NCI-H2107 (cell line): Measurements from ENCODE around the gene ENG.

Experiments
- DNase-seq: peaks from one replicate; lab custom pipeline; 2025; lab: John Stamatoyannopoulos, UW

Gene ENG

DNA sequence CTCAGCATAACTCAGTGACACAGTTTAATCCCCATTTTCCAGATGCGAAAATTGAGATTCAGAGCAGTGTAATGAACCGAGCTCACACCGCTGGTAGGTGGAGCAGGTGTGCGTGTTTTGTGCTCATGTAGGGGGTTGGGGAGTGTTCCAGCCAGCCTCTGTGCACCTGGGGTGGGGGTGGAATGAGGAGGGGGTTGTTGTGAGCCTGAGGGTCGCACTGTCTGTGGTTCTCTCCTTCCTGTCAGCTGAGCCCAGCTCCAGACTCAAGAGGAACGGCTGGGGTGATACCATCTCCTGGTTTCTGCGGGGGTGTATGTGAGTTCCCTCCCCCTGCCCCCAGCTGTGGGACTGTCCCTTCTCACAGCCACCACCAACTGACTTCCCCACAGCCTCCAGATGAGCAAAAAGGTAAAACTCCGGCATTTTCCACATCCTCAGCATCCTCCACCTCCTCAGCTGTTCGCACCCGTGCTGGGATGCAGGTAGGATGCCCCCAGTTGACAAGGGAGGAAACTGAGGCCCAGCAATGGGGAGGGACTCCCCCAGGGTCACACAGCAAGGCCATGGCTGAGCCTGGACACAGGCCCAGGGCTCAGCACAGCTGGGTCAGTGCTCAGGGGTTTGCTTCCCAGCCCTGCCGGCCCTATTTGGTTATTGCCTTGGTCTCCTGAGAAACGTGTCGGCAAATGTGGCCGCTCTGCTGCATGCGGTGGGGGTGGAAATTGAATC, 78.1 kb downstream of the ENG start:
- DNase-seq = no peak

DNA sequence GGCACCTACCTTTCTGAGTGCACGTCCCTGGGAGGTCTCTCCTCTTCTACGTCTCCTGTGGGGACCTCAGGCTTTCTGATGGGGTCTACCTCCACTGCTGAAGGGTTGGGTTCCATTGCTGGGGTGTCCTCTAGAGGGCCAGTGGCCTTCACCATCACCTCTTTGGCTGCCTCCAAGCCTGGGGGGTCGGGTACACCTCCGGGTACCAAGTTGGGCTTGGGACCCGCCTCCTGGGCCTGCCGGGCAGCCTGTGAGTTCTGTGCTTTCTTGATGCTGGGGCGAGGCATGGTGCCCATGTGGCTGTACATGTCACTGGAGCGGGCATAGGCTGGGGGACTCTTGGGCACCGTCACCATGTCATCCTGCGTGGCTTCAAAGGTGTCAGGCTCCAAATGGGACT, 80.5 kb downstream of the ENG start:
- no peak for DNase-seq

DNA sequence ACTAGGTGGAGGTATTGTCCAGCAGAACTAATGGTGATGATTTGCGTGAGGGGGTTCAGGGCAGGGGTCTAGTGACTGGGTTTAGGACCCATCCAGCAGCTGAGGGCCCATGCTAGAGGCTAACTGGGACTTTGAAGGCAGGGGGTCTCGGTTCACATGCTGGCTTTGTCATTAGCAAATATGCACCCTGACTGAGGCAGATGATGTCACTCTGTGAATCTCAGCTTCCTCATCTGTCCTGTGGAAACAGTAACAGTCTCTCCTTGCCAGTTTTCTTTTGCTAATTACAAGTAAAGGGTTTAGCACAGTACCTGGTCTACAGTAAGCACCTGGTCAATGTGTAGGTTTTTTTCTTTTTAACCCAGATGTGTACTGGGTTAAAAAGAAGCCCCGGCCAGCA, 81.2 kb downstream of the ENG start:
- no peak for DNase-seq

DNA sequence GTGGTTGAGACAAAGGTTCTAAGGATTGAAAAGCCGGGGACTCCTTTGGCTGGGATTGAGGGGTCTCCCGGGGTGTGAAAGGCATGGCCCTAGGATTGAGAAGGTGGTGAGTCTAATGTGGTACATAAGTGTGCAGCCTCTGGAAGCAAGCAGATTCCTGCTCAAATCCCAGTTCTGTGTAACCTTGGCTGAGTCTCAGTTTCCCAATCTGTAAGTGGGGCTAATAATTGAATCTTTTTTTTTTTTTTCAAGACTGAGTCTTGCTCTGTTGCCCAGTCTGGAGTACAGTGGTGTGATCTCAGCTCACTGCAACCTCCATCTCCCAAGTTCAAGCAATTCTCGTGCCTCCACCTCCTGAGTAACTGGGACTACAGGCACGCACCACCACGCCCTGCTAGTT, 81.9 kb downstream of the ENG start:
- no peak for DNase-seq

DNA sequence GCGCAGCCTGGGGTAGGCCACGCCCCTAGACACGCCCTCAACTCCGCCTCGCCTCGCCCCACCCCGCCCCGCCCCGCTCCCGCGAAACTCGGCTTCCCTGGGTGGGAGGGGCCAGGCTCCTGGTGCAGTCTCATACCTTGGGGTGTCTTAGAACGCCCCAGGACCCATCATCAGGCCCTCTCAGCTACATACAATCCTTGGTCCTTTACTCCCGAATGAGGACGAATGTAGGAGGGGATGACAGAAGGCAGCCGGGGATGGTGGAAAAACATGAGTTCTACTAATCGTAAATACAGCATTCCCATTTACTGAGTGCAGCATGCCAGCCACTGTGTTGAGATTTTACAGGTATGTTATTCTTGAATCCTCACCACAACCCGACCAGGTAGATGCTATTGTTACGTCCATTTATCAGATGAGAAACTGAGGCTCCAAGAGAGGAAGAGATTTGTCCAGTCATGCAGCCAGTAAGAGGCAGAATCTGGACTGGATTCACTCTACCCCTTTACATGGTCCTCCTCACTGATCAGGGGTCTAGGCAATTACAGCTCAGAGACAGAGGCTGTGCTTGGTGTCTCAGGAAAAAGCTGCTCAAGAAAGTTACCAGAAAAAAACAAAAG, 82.8 kb downstream of the ENG start:
- DNase-seq = no peak

DNA sequence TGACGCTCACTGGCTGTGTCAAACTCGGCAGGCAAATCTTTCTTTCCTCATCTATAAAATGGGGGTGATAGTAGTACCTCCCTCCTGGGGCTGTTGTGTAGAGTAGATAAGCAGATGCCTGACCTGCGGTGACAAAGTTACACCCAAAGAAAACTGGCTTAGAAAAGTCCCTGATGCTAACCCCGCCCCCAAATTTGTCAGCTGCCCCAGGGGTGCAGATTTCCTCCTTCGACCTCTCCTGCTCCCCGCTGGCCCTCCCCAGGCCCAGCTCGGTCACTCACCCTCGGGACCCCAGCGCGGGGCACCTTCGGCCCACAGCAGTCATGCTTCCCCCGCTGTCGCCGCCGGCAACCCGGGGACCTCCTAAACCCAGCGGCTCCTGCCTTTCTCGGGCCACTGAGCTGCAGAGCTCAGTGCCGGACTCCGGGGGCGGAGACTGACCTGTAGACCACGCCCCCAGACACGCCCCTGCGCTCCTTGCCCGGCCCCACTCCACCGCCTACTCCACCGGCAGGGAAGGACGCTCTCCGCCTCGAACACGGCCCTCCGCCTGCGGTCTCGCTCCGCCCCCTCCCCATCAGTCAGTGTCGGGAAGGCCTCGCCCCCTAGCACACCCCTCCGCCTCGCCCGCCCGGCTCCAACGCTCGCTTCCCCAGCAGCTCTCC, 83.4 kb downstream of the ENG start:
- DNase-seq = peak; percentile 91

DNA sequence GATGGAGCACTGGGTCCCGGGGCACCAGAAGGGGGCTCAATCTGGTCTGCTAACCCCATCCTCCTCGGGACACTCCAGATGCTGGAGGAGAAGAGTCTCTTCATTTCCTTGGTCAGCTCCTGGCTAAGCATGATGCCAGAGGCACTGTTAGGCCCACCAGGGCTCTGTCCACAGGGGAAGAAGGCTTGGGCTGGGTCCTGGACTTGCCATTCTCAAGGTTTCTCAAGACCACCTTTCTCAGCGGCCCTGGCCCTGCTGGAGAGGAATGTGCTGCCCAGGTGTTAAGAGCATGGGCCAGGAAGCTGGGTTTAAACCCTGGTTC, 83.9 kb downstream of the ENG start:
- no peak for DNase-seq

DNA sequence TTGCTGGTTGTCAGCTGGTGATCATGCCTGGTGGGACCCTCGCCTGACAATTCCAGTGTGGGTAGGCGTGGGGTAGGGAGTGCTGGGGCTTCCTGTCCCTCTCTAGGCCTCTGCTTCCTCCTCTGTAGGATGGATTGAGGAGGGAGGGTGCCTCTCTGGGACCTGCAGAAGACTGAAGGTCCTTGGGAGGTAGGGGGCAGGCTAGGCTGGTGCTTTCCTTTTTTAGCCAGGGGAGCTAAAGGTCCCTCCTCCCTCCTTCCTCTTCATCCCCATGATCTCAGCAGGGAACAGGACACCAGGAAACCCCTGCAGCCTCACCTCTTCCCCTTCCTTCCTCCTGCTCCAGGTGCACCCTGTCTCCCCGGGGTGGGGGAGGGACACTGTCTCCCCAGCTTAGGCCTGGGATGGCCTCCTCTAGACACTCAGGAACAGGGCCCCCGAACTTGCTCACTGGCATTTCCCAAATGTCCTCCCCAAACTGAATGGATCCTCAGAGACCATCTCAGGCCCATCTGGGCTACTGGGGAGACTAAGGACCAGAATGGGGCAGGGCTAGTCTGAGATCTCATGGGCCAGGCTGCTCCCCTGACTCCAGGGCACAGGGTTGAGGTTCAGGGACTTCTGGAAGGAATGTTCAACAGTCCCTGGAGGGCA, 84.4 kb downstream of the ENG start:
- DNase-seq = no peak

DNA sequence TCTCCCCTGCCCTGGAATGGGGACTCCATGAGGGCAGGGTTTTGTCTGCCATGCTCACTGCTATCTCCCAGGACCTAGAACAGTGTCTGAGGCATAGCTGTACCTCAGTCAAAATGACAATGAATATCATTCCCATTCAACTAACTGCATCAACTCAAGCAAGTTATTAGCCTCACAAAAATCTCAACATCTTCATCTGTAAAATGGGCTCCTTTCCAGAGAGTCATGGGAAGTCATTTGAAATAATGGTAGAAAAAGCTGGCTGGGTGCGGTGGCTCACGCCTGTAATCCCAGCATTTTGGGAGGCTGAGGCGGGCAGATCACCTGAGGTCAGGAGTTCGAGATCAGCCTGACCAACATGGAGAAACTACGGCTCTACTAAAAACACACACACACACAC, 85.4 kb downstream of the ENG start:
- no peak for DNase-seq

DNA sequence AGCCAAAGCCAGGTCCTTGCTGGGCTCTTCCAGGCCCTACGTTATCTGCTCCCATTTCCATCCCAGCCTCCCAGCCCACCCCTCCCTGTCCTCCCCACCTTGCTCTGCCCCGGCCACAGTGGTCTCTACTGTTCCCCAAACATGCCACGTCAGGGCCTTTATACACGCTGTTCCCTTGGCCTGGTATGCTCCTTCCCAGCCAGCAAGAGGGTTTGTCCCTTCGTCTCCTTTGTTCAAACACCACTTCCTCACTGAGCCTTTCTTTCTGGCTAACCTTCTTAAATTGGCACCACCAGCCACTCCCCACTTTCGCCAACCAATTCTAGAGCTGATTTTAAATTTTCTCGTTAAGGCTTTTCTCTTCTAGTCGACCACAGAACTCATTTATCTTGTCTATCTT, 85.8 kb downstream of the ENG start:
- no peak for DNase-seq

DNA sequence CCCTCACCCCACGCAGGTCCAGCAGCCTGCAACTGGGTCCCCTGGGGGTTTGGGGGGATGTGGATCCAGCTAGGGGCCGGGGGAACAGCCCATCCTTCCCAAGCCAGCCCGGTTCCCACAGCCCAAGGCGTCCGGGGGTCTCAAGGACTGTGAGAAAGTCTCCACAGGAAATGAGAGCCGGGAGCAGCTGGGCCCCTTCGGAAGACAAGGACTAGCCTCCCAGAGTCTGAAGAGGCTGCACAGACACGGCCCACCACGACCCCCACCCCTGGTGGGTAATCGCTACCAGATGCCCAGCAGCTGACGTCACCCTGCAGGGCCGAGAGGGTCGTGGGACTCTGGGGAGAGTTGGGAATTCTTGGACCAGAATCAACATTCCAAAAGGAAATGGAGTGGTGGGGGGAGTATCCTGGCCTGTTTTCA, 86.5 kb downstream of the ENG start:
- DNase-seq = no peak

DNA sequence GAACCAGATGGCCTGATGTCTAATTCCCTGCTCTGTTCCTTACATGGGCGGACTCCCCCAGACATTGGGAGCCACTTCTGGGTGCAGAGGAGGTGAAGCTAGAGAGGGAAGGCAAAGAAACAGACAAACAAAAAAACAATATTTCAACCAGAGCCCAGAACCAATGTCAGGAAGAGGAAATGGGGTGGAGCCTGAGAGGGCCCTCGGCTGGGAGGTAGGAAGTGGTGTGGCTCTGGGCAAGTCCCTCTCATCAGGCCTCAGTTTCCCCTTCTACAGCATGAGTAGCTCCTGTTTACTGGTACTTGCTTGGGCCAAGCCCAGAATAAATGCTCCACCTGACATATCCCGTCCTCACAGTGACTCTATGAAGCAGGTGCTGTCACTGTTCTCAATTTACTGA, 87.0 kb downstream of the ENG start:
- DNase-seq = no peak

DNA sequence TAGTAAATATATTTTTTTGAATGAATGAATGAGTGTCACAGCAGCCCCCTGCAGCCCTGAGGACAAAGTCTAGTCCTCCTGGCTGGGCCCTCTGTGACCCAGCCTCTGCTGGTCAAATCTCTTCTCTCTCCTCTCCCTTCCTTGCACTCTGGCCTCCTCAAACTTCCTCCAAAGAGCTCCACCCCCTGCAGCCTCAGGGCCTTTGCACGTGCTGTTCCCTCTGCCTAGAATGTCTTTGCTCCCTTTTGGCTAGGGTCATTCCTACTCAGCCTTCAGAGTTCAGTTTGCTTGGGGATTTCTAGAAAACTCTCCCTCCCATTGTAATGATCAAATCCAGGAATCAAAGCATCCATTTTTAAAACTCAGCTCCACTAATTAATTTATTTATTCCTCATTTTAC, 89.0 kb downstream of the ENG start:
- DNase-seq = no peak
